Activated naive CD4-positive, alpha-beta T cell treated with anti-CD3 and anti-CD28 coated beads, Interleukin-2, amount 50 U/mL, for 72 hours (primary cell): ENCODE results near the gene PUM2. TPM values are rescaled to one million over a fixed set of nuclear protein-coding genes. Genes with fewer than 3 reads are reported as not detected.
A peak's percentile ranks its signal among the peaks of the same experiment; 100 is the strongest.
"Not testable (repeated sequence)": the region's sequence is repeated elsewhere in the genome, so short reads cannot be mapped to it uniquely, and the experiment has no call there.

Experiments used
- ATAC-seq, 2 donors: fragments of 150-1000 bp; cut with Tn5 transposase; 2 replicates each; pipeline ENCODE4 v1.10.0; 2021; ENCODE audit warnings: mild to moderate bottlenecking in 2 of 2, moderate library complexity in 2 of 2
- DNase-seq, 2 donors: peaks; one replicate each; pipeline ENCODE4 v3.0.0; 2021 to 2022; ENCODE audit warnings: low spot score in 2 of 2
- H3K27ac Mint-ChIP-seq, 2 donors: one replicate each; pipeline ENCODE4 v1.8.0; 2022; ENCODE audit warnings: mild to moderate bottlenecking in 2 of 2, mixed read lengths in 2 of 2
- H3K36me3 Mint-ChIP-seq, 2 donors: one replicate each; pipeline ENCODE4 v1.8.0; 2022; ENCODE audit warnings: mixed read lengths in 2 of 2
- H3K9me3 Mint-ChIP-seq, 2 donors: one replicate each; pipeline ENCODE4 v1.8.0; 2022; ENCODE audit warnings: mixed read lengths in 2 of 2
- total RNA-seq, 2 donors: library from RNA; stranded (reverse); gene quantifications; one replicate each; pipeline ENCODE4 v1.2.3, GENCODE V29; 2022

The PUM2 gene
- total RNA-seq, 2 donors from 2014 or later = 99.0 to 111 TPM

DNA sequence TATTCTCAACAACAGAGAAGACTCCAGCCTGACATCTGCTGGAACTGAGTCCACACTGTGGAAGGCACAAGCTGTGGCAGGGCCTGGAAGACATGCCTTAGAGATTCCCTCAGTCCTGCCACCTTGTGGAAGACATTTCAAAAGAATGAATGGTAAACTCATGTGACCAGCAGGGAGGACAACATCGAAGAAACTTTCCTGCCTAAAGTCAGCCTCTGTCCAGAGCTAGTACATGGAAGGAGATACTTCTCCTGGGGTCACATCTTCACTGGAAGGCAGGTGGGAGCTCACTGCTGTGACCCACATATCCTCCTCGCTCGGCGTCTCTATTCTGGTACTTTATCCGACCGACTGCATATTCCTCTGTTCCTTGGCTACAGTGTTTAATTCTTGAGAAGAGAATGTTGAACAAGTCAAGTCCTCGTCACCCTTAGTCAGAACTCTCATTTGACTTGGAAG, 59.5 kb downstream of the PUM2 start:
- Mint-ChIP-seq H3K27ac (peak overlapping the region in 1 of 2 donors; percentile 3), H3K36me3 (peaks cover 0 to 5% of the 10 kb centered on the region in 2 donors), H3K9me3 (no peaks in the 10 kb centered on the region)
- peak; percentile 37 to 56 for ATAC-seq
- DNase-seq = no peak

DNA sequence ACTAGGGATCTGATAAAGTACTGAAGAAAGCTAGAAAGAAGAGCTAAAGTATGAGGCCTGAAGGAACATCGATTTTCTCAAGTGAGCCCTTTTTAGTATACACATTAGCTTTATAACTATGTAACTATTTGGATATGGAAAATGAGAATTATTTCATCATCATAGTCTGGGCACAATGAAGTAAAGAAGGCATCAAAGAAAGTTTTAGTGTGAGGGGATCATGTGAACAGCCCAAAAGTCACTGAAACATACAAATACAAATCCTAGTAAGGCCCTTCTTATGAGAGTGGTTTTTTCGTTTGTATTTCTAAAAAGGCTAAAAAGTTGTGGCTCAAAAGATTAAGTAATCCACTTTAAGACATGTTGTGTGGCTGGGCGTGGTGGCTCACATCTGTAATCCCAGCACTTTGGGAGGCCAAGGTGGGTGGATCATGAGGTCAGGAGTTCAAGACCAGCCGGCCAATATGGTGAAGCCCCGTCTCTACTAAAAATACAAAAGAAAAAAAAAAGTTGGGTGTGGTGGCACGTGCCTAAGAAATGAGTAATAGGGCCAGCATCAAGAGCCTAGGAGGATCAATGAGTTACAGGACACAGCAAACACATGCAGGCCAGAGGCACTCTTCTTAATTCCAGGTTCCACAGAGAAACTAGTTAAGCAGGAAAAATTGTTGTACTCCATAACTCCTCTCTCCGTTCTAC, 61.9 kb downstream of the PUM2 start:
- DNase-seq (no peak), ATAC-seq (no peak)
- H3K36me3 Mint-ChIP-seq = peaks cover 0 to 5% of the 10 kb centered on the region in 2 donors
- H3K9me3 Mint-ChIP-seq = no peaks in the 10 kb centered on the region
- H3K27ac Mint-ChIP-seq = peak overlapping the region in 1 of 2 donors; percentile 11

GRCh38 chr2:20282916-20283592, 67.6 kb downstream of the PUM2 start:
- DNase-seq = no peak
- H3K27ac Mint-ChIP-seq = no peak overlapping the region
- H3K36me3 Mint-ChIP-seq = peaks cover 5 to 17% of the 10 kb centered on the region in 2 donors
- no peaks in the 10 kb centered on the region for H3K9me3 Mint-ChIP-seq
- ATAC-seq = no peak

DNA sequence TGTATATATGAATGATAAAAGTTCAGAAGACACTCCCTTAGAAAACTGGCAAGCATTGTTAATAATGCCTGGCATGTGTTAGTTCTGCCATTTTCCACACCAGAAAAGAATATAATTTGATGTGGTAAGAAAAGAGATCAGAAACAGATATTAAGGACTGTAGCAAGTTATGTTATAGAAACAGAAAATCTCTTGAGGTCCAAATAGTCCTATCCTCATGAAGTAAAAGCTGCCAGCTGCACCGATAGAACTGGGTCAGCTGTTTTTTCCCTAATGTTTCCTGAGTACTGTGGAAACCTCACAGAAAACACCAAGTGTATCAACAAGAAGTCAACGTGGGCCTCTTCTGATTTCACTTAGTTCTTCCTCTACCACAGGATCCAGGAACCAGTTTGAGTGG, 68.8 kb downstream of the PUM2 start:
- Mint-ChIP-seq H3K36me3 (peaks cover 5 to 17% of the 10 kb centered on the region in 2 donors), H3K9me3 (no peaks in the 10 kb centered on the region), H3K27ac (no peak overlapping the region)
- DNase-seq = no peak
- no peak for ATAC-seq

DNA sequence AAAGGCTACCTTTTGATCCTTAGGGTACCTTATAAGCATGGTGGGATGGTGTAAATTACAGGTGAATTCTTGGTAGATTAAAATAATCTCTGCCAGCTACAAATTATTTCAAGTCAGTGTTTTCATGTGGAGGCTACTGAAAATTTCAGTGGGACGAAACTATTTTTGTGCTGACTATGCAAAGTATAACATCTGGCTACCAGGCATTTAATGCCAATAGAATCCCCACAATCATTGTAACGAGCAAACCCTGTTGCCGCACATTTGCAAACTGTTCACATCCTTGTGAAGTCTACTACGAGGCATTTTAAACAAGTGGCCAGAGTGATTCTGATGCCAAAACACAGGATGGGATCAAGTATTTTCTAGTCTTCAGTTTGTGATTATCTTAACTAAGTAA, 77.6 kb downstream of the PUM2 start:
- Mint-ChIP-seq H3K36me3 (peaks cover 5 to 12% of the 10 kb centered on the region in 2 donors), H3K27ac (no peak overlapping the region), H3K9me3 (no peaks in the 10 kb centered on the region)
- DNase-seq = no peak
- ATAC-seq = no peak

GRCh38 chr2:20268317-20268716, 82.3 kb downstream of the PUM2 start:
- ATAC-seq, H3K27ac Mint-ChIP-seq, DNase-seq, H3K9me3 Mint-ChIP-seq: not testable (repeated sequence)
- H3K36me3 Mint-ChIP-seq = peaks cover 5 to 12% of the 10 kb centered on the region in 2 donors

DNA sequence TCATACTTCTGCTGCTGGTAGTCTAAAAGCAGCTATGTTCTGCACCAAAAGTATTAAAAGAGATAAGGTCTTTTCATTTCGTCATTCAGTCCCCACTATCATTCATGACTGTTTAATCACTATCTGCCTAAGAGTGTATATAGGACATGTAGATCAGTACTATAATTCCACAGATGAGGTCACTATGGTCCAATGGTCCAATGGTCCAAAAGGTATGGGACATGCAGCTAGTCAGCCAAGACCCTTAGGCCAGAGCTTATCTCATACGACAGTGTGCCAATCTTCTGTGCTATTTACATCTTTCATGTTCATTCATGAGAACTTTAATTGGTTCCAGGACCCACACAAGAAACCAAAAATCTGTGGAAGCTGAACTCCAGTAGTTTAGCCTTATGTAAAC, 83.1 kb downstream of the PUM2 start:
- Mint-ChIP-seq H3K9me3 (no peaks in the 10 kb centered on the region), H3K27ac (peak overlapping the region in 1 of 2 donors; percentile 82), H3K36me3 (peaks cover 5 to 12% of the 10 kb centered on the region in 2 donors)
- DNase-seq (no peak), ATAC-seq (no peak)

DNA sequence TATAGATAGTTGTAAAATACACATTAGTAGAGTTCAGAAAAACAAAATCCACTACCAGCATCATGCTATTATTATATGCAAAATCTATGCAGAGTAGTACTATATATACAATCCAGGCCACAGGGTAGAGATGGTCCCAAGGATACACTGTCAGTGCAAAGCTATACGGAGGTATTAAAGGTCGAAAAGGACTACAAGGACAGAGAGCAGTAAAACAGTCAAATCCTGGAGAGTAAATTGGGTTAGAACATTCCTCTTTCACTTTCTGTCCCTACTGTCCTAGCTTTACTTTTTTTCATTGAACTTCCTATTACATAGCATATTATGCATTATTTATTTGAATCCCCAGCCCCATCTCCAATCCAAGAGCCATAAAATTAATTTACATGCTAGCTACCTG, 86.0 kb downstream of the PUM2 start:
- DNase-seq (no peak), ATAC-seq (no peak)
- no peak overlapping the region for H3K27ac Mint-ChIP-seq
- H3K9me3 Mint-ChIP-seq = no peaks in the 10 kb centered on the region
- peaks cover 0 to under 1% of the 10 kb centered on the region in 2 donors for H3K36me3 Mint-ChIP-seq

DNA sequence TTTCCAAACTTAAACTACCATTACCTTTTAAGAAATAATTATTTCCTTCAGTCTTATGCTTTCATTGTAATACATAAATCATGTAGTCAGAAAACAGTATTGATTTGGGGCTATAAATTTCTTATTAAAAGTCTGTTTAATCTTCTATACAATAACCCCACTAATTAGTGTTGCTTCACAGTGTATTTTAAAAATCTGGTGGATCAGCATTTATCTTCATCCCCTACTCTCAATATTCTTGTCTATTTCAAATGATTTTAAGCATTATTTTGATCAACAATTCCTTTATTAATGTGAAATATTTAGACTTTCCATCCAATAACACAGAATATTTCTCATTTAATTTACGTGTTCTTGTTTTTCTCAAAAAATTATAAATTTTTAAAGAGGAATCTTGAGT, 93.2 kb downstream of the PUM2 start:
- Mint-ChIP-seq H3K36me3 (peaks cover 9 to 12% of the 10 kb centered on the region in 2 donors), H3K9me3 (no peaks in the 10 kb centered on the region), H3K27ac (no peak overlapping the region)
- ATAC-seq (no peak), DNase-seq (no peak)

- ATAC-seq = no peak
- Mint-ChIP-seq H3K9me3 (no peaks in the 10 kb centered on the region), H3K27ac (no peak overlapping the region), H3K36me3 (peaks cover 9 to 31% of the 10 kb centered on the region in 2 donors)
- DNase-seq = no peak
Observed at GRCh38 chr2:20254731-20255130, 95.9 kb downstream of the PUM2 start.

DNA sequence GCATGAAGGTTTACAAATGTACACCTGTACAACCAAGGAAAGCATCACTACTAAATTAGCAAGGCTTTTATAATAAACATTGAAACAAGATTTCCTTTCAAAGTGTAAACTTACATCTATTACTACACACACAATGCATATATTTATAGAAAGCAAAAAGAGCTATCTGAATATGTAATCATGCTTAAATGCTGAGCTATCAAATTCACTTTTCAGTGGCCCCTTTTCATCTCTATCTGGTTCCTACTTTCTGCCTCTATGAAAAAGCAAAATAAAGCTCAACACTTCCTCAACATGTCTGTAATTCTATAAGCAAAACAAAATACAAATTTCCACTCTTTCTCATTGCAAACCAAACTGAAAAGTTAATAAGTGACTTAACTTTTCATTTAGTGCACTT, 100.2 kb downstream of the PUM2 start:
- Mint-ChIP-seq H3K9me3 (no peaks in the 10 kb centered on the region), H3K36me3 (peaks cover 11 to 59% of the 10 kb centered on the region in 2 donors), H3K27ac (peak overlapping the region in 1 of 2 donors; percentile 12)
- ATAC-seq (no peak), DNase-seq (no peak)

- Mint-ChIP-seq H3K36me3 (peaks cover 7 to 55% of the 10 kb centered on the region in 2 donors), H3K9me3 (no peaks in the 10 kb centered on the region), H3K27ac (peak overlapping the region; percentile 47 to 51)
- DNase-seq (no peak), ATAC-seq (no peak)
Observed at GRCh38 chr2:20249170-20249569, 101.5 kb downstream of the PUM2 start.

DNA sequence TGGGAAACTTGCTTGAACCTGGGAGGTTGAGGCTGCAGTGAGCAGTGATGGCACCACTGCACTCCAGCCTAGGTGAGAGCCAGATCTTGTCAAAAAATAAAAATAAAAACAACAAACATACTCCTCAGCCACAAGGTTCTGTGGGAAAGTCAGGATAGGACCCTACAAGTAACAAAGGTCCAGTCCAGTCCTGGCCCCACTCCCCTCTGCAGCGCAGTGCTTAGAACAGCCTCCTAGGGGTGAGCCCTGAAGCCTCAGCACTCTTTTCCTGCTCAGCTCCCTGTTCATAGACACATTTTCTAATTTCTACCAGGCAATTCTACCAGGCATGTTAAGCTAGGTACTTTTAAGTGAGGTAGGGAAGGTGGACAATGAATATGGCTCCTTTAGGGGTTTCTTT, 103.6 kb downstream of the PUM2 start:
- DNase-seq = no peak
- no peak for ATAC-seq
- Mint-ChIP-seq H3K36me3 (peaks cover 6 to 45% of the 10 kb centered on the region in 2 donors), H3K9me3 (no peaks in the 10 kb centered on the region), H3K27ac (peak overlapping the region; percentile 30 to 73)

DNA sequence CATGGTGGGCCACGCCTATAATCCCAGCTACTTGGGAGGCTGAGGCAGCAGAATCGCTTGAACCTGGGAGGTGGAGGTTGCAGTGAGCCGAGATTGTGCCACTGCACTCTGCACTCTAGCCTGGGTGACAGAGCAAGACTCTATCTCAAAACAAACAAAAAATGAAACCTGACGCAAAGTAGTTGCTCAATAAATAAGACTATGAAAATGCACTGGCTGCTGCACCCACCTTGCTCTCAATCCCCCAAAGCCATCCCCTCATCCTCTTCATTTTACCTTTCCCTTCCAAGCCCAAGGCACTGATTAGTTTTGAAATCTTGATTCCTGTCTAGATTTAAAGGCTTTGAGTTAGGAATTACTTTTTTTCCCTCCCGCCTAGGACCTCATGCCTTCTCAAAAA, 107.0 kb downstream of the PUM2 start:
- Mint-ChIP-seq H3K36me3 (peaks cover 0 to 17% of the 10 kb centered on the region in 2 donors), H3K27ac (peak overlapping the region; percentile 15 to 33)
- H3K9me3 Mint-ChIP-seq, ATAC-seq, DNase-seq: not testable (repeated sequence)

GRCh38 chr2:20242727-20243377, 107.8 kb downstream of the PUM2 start:
- ATAC-seq = peak; percentile 35 to 38
- H3K27ac Mint-ChIP-seq = peak overlapping the region in 1 of 2 donors; percentile 67
- no peak for DNase-seq
- H3K36me3 Mint-ChIP-seq = peaks cover 0 to 10% of the 10 kb centered on the region in 2 donors
- H3K9me3 Mint-ChIP-seq = peaks cover 0 to 2% of the 10 kb centered on the region in 2 donors

DNA sequence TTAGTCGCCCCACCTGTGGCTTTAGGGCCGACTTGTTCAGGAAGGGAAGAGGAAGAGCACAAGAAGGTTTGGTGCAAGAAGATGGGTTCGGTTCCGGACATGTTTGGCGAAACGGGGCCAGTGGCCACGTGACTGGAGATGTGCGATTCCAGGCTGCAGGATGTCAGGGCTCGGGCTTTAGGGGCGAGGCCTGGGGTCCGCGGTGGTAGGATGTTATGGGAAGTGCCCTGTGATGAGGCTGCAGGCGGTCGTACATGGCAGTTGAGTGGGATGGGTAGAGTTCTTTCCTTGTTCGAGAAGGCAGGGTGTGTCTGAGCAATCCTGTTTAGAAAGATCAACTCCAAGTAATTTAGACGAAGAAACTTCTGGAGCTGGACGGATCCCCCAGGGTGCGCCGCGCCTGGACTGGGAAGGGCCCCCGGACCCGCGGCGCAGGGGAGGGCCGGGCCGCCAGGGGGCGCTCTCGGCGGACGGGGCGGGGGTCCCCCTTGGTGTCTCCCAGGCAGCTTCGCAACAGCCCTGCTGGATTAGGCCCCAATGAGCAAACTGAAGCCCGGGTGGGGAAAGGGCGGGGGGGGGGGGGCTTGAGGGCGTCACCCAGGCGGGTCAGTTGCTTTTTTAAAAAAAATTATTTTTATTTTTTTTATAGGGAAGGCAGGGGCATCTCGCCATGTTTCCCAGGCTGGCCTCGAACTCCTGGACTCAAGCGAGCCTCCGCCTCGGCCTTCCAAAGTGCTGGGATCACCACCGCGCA, 108.5 kb downstream of the PUM2 start:
- ATAC-seq = peak; percentile 57 to 71
- H3K27ac Mint-ChIP-seq = peak overlapping the region; percentile 20 to 90
- H3K9me3 Mint-ChIP-seq = peaks cover 0 to 4% of the 10 kb centered on the region in 2 donors
- DNase-seq = peak in 1 of 2 donors; percentile 73
- H3K36me3 Mint-ChIP-seq = peaks cover 0 to 5% of the 10 kb centered on the region in 2 donors
